ENCODE data around the gene PYCR2. TPM values are rescaled to one million over a fixed set of nuclear protein-coding genes. Genes with fewer than 3 reads are reported as not detected.
"Not testable (repeated sequence)": the region's sequence is repeated elsewhere in the genome, so short reads cannot be mapped to it uniquely, and the experiment has no call there.

The PYCR2 gene
- total RNA-seq, 1 donor from 2014 or later = 52.2 TPM

GRCh38 chr1:225944951-225945350, 20.9 kb upstream of the PYCR2 start:
- intact Hi-C loops (cut with DNase I) = no loop called here
- DNase-seq (ENCODE audit: low spot score) = no peak
- ATAC-seq = no peak

- DNase-seq (ENCODE audit: low spot score) (no peak), ATAC-seq (no peak)
- intact Hi-C loops (cut with DNase I) = no loop called here
Observed at GRCh38 chr1:225944387-225944786, 20.3 kb upstream of the PYCR2 start.

- no peak for ATAC-seq
- no peak for DNase-seq (ENCODE audit: low spot score)
- intact Hi-C loops (cut with DNase I) = no loop called here
Observed at GRCh38 chr1:225943582-225943981, 19.5 kb upstream of the PYCR2 start.

- ATAC-seq = no peak
- DNase-seq (ENCODE audit: low spot score) = no peak
- intact Hi-C loops (cut with DNase I) = no loop called here
Observed at GRCh38 chr1:225942574-225942973, 18.5 kb upstream of the PYCR2 start.

- ATAC-seq (no peak), DNase-seq (ENCODE audit: low spot score) (no peak)
- intact Hi-C loops (cut with DNase I) = no loop called here
Observed at GRCh38 chr1:225941942-225942222, 17.8 kb upstream of the PYCR2 start.

- ATAC-seq (peak; percentile 34), DNase-seq (ENCODE audit: low spot score) (no peak)
- intact Hi-C loops (cut with DNase I) = no loop called here
Observed at GRCh38 chr1:225941187-225941941, 17.3 kb upstream of the PYCR2 start, which contains the start of gene LEFTY2. Gene LEFTY2 (minus strand): TSS chr1:225941220. CDS start chr1:225941140, 80 bp downstream.

- no peak for DNase-seq (ENCODE audit: low spot score)
- intact Hi-C loops (cut with DNase I) = no loop called here
- peak; percentile 23 for ATAC-seq
Observed at GRCh38 chr1:225940385-225941151, 16.5 kb upstream of the PYCR2 start.

- intact Hi-C loops (cut with DNase I); ATAC-seq; DNase-seq (ENCODE audit: low spot score): not testable (repeated sequence)
Observed at GRCh38 chr1:225939939-225940310, 15.9 kb upstream of the PYCR2 start.

- DNase-seq (ENCODE audit: low spot score); ATAC-seq: not testable (repeated sequence)
Observed at GRCh38 chr1:225939097-225939938, 15.3 kb upstream of the PYCR2 start.

GRCh38 chr1:225937048-225937968, 13.3 kb upstream of the PYCR2 start:
- intact Hi-C loops (cut with DNase I) = no loop called here
- no peak for ATAC-seq
- no peak for DNase-seq (ENCODE audit: low spot score)

More at GRCh38 chr1:225939097-225939938, 15.3 kb upstream of the PYCR2 start:
- intact Hi-C loops (cut with DNase I) = not testable (repeated sequence)

GRCh38 chr1:225936523-225936922, 12.5 kb upstream of the PYCR2 start:
- ATAC-seq (no peak), DNase-seq (ENCODE audit: low spot score) (no peak)

GRCh38 chr1:225936086-225936485, 12.0 kb upstream of the PYCR2 start:
- DNase-seq (ENCODE audit: low spot score); intact Hi-C loops (cut with DNase I); ATAC-seq: not testable (repeated sequence)

More at GRCh38 chr1:225936523-225936922, 12.5 kb upstream of the PYCR2 start:
- intact Hi-C loops (cut with DNase I) = no loop called here

GRCh38 chr1:225934711-225935110, 10.7 kb upstream of the PYCR2 start:
- intact Hi-C loops (cut with DNase I) = no loop called here
- ATAC-seq = no peak
- no peak for DNase-seq (ENCODE audit: low spot score)

- intact Hi-C loops (cut with DNase I) = no loop called here
- DNase-seq (ENCODE audit: low spot score) (no peak), ATAC-seq (no peak)
Observed at GRCh38 chr1:225933072-225933471, 9.0 kb upstream of the PYCR2 start.

- ATAC-seq (no peak), DNase-seq (ENCODE audit: low spot score) (no peak)
- intact Hi-C loops (cut with DNase I) = no loop called here
Observed at GRCh38 chr1:225931270-225932136, 7.5 kb upstream of the PYCR2 start.

GRCh38 chr1:225930566-225930965, 6.5 kb upstream of the PYCR2 start:
- no peak for ATAC-seq
- DNase-seq (ENCODE audit: low spot score) = no peak

GRCh38 chr1:225929462-225929861, 5.4 kb upstream of the PYCR2 start:
- ATAC-seq; DNase-seq (ENCODE audit: low spot score); intact Hi-C loops (cut with DNase I): not testable (repeated sequence)

More at GRCh38 chr1:225930566-225930965, 6.5 kb upstream of the PYCR2 start:
- intact Hi-C loops (cut with DNase I) = no loop called here

Data from sciatic nerve (tissue), 2 donors.